Spleen (tissue), 11 donors: Measurements from ENCODE around the gene SMIM3. TPM values are rescaled to one million over a fixed set of nuclear protein-coding genes. Genes with fewer than 3 reads are reported as not detected.

ENCODE experiments used
- DNase-seq: peaks from one replicate; pipeline ENCODE4 v3.0.0-alpha.2; 2020
- H3K27ac ChIP-seq, 8 donors: fragments of 200-600 bp; sonication (generic) in 7 of 8; 1 replicate in 4 of 8; 2 replicates in 4 of 8; pipeline versions ENCODE4 v1.5.0 to v1.8.0; 2016 to 2021; ENCODE audit warnings: inconsistent platforms in 4 of 8, mild to moderate bottlenecking in 4 of 8, moderate library complexity in 1 of 8
- H3K27me3 ChIP-seq, 7 donors: fragments of 200-600 bp; sonication (generic) in 6 of 7; replicated peaks in 1 of 7; 1 replicate in 4 of 7; 2 replicates in 3 of 7; pipeline versions ENCODE4 v1.5.0 to v1.8.0; 2016 to 2021; ENCODE audit warnings: inconsistent platforms in 3 of 7, mild to moderate bottlenecking in 1 of 7
- H3K36me3 ChIP-seq, 6 donors: fragments of 200-600 bp; sonication (generic) in 5 of 6; 1 replicate in 4 of 6; 2 replicates in 2 of 6; pipeline versions ENCODE4 v1.5.0 to v1.8.0; 2016 to 2021; ENCODE audit warnings: inconsistent platforms in 2 of 6
- H3K4me1 ChIP-seq, 6 donors: fragments of 200-600 bp; sonication (generic) in 5 of 6; 1 replicate in 3 of 6; 2 replicates in 3 of 6; pipeline versions ENCODE4 v1.5.0 to v1.8.0; 2016 to 2021; ENCODE audit warnings: inconsistent platforms in 3 of 6
- H3K4me3 ChIP-seq, 8 donors: fragments of 200-600 bp; sonication (generic) in 7 of 8; 1 replicate in 4 of 8; 2 replicates in 4 of 8; pipeline versions ENCODE4 v1.5.0 to v1.8.0; 2016 to 2021; ENCODE audit warnings: inconsistent platforms in 4 of 8, mild to moderate bottlenecking in 4 of 8, moderate library complexity in 2 of 8
- H3K9me3 ChIP-seq, 8 donors: fragments of 200-600 bp; sonication (generic) in 7 of 8; 1 replicate in 4 of 8; 2 replicates in 4 of 8; pipeline versions ENCODE4 v1.5.0 to v1.8.0; 2016 to 2021; ENCODE audit warnings: inconsistent platforms in 4 of 8
- CTCF ChIP-seq, 11 experiments: fragments of 200-600 bp in 7 of 11; fragments of 450-650 bp in 4 of 11; sonication (generic) in 4 of 11; IDR thresholded peaks in 8 of 11; conservative IDR thresholded peaks in 3 of 11; 1 replicate in 7 of 11; 2 replicates in 4 of 11; pipeline versions ENCODE4 v1.4.0 to v1.8.0; 2016 to 2021; ENCODE audit warnings: antibody characterized with exemption in 11 of 11, inconsistent platforms in 4 of 11, mild to moderate bottlenecking in 1 of 11
- POLR2A ChIP-seq, 3 donors: fragments of 450-650 bp; IDR thresholded peaks; one replicate each; pipeline ENCODE4 v1.5.1; 2017; ENCODE audit warnings: antibody characterized with exemption in 3 of 3, mild to moderate bottlenecking in 1 of 3
- POLR2AphosphoS5 ChIP-seq, 3 donors: sonication (generic); formaldehyde crosslinking; IDR thresholded peaks; one replicate each; pipeline ENCODE4 v1.5.1; 2017; ENCODE audit warnings: antibody characterized with exemption in 3 of 3
- whole genome bisulfite sequencing, 5 donors: extraction: QIAGEN DNeasy Blood & Tissue Kit in 3 of 5; methylation state at CpG; one replicate each; pipeline versions ENCODE4 v1.1.5 to v1.1.7; 2013 to 2018; 5-methylcytosine and 5-hydroxymethylcytosine counted together
- intact Hi-C: fragments of 100-400 bp; cut with DNase I; formaldehyde crosslinking; loops from one replicate; pipeline ENCODE4 v1.15.0; 2023; ENCODE audit warnings: low total_unique reads
- polyA plus RNA-seq, 3 donors: library from polyadenylated mRNA; stranded (reverse); fragments of 200-250 nt; gene quantifications; one replicate each; pipeline ENCODE4 v1.2.1, GENCODE V29; 2013
- total RNA-seq, 7 donors: library from RNA; depleted of rRNA in 3 of 7; stranded (reverse); fragments of >200 nt in 3 of 7; fragmentation: NEBNext Ultra II Directional in 4 of 7; extraction: Animal tissue kit (Norgen Biotek cat#: 25700) in 4 of 7; gene quantifications; one replicate each; pipeline versions ENCODE4 v1.1.0 to v1.2.1, GENCODE V29; 2016 to 2021
- donor health status: healthy with polysubstance abuse.
- donor health status: DM: no; HTN: no; CAD: no; lungs with moderate emphysema.
- donor health status: DM: no; HTN: no; CAD: no.
- donor health status: Bipolar disorder and iron deficiency.
- donor health status: healthy.
- donor health status: DM: no; HTN: no; CAD: no.
- donor health status: DM: yes; HTN: yes; CAD: no.

Gene SMIM3
- total and polyA plus RNA-seq, 10 donors = 8.8 to 59.7 (median 24.5) TPM

- intact Hi-C loops = no loop called here
These were observed 872 bp upstream of the SMIM3 start for GRCh38 chr5:150777685-150778084.

DNA sequence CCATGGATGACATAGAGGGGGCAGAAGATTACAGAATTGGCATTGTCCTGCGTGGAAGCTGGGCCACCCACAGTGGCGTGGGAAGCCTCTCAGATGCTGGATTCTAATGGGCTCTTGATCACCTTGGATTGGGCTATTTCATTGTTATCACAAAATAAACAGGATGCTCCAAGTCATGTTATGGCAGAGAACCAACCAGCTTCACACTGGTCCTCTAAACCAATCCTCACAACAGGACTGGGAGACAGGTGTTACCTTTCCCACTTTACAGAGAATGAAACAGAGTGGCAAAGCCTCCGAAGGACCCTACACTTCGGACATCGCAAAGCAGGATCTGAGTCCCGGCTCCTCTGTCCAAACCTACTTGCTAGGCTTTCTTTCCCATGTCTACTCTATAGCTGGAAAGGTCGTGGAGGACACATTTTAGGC lies 455 bp upstream of the SMIM3 start:
- H3K36me3 ChIP-seq = no peaks in the 10 kb centered on the region
- peak overlapping the region; percentile 64 to 96 (median 88) for H3K27ac ChIP-seq
- DNase-seq = no peak
- intact Hi-C loops = no loop called here
- peaks cover 0 to 21% (median 0%) of the 10 kb centered on the region in 7 donors for H3K27me3 ChIP-seq
- TF ChIP-seq POLR2AphosphoS5 (IDR thresholded peaks at IDR 0.05) = no peak
- no peak for TF ChIP-seq CTCF (IDR thresholded peaks at IDR 0.05 in 8 of 11, conservative IDR thresholded peaks at IDR 0.05 in 3 of 11)
- no peak for TF ChIP-seq POLR2A (IDR thresholded peaks at IDR 0.05)
- 13 to 29% (median 21%) methylated on average over 7 of the region's 7 CpGs for WGBS, 5 donors
- no peaks in the 10 kb centered on the region for H3K9me3 ChIP-seq
- H3K4me1 ChIP-seq = peaks cover 22 to 59% (median 48%) of the 10 kb centered on the region in 6 donors
- peak overlapping the region; percentile 46 to 74 (median 65) for H3K4me3 ChIP-seq

More at GRCh38 chr5:150777685-150778084, 872 bp upstream of the SMIM3 start:
- H3K27ac ChIP-seq = peak overlapping the region in 7 of 8 donors; percentile 84 to 96 (median 89)
- H3K4me3 ChIP-seq = peak overlapping the region in 4 of 8 donors; percentile 54 to 74 (median 69)
- peaks cover 18 to 55% (median 44%) of the 10 kb centered on the region in 6 donors for H3K4me1 ChIP-seq
- peaks cover 0 to 21% (median 0%) of the 10 kb centered on the region in 7 donors for H3K27me3 ChIP-seq
- no peaks in the 10 kb centered on the region for H3K9me3 ChIP-seq
- no peak for TF ChIP-seq POLR2AphosphoS5 (IDR thresholded peaks at IDR 0.05)
- TF ChIP-seq POLR2A (IDR thresholded peaks at IDR 0.05) = no peak
- no peak for TF ChIP-seq CTCF (IDR thresholded peaks at IDR 0.05 in 8 of 11, conservative IDR thresholded peaks at IDR 0.05 in 3 of 11)
- DNase-seq = no peak
- WGBS, 5 donors = 41 to 61% (median 56%) methylated on average over 3 of the region's 3 CpGs
- no peaks in the 10 kb centered on the region for H3K36me3 ChIP-seq

- intact Hi-C loops = no loop called here
- TF ChIP-seq POLR2A (IDR thresholded peaks at IDR 0.05) = no peak
- no peak for TF ChIP-seq CTCF (IDR thresholded peaks at IDR 0.05 in 8 of 11, conservative IDR thresholded peaks at IDR 0.05 in 3 of 11)
- TF ChIP-seq POLR2AphosphoS5 (IDR thresholded peaks at IDR 0.05) = no peak
- DNase-seq = no peak
- H3K36me3 ChIP-seq = no peaks in the 10 kb centered on the region
- 27 to 46% (median 33%) methylated on average over 13 of the region's 13 CpGs for WGBS, 5 donors
- H3K4me1 ChIP-seq = peaks cover 26 to 74% (median 63%) of the 10 kb centered on the region in 6 donors
- no peaks in the 10 kb centered on the region for H3K9me3 ChIP-seq
- peaks cover 0 to 21% (median 0%) of the 10 kb centered on the region in 7 donors for H3K27me3 ChIP-seq
- H3K27ac ChIP-seq = peak overlapping the region; percentile 64 to 96 (median 88)
- H3K4me3 ChIP-seq = peak overlapping the region; percentile 46 to 74 (median 65)
These were observed 1.0 kb downstream of the SMIM3 start for GRCh38 chr5:150779397-150780186.

DNA sequence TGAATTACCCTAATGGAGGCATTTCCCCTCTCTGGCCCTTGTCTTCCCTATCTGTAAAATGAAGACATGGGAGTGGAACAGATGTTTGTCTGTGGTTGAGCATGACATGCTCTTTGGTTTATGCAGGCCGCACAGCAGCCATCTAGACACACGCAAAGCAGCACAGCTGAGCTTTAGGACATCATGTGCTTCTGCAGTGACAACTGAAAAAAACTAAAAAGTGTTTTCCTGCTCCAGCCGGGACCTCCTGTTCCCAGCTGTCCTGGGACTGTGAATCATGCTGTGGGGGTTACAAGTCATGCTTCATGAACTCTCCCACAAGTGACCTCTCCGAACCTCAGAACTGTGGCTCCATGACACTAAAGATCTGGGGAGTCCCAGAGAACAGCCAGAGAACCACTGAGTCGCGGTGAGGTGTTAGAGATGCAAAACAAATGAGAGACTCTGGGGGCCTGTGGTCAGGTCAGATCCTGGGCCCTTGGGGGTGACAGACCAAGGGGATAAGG lies 1.7 kb downstream of the SMIM3 start:
- H3K36me3 ChIP-seq = no peaks in the 10 kb centered on the region
- peak overlapping the region; percentile 22 to 96 (median 88) for H3K27ac ChIP-seq
- peak in 1 of 3 donors; percentile 38 for TF ChIP-seq POLR2A (IDR thresholded peaks at IDR 0.05)
- no peak for TF ChIP-seq CTCF (IDR thresholded peaks at IDR 0.05 in 8 of 11, conservative IDR thresholded peaks at IDR 0.05 in 3 of 11)
- peak in 2 of 3 donors; percentile 37 to 86 for TF ChIP-seq POLR2AphosphoS5 (IDR thresholded peaks at IDR 0.05)
- no peaks in the 10 kb centered on the region for H3K9me3 ChIP-seq
- H3K4me1 ChIP-seq = peaks cover 26 to 78% (median 68%) of the 10 kb centered on the region in 6 donors
- 34 to 48% (median 45%) methylated on average over 6 of the region's 6 CpGs for WGBS, 5 donors
- peak overlapping the region in 6 of 8 donors; percentile 54 to 74 (median 66) for H3K4me3 ChIP-seq
- intact Hi-C loops = no loop called here
- peaks cover 0 to 21% (median 0%) of the 10 kb centered on the region in 7 donors for H3K27me3 ChIP-seq
- no peak for DNase-seq
